ENCODE measurements around the gene CCDC39.

GRCh38 chr3:180690061-180690460 is 10.8 kb upstream of the CCDC39 start:
- TF ChIP-seq EZH2 (IDR thresholded peaks at IDR 0.05; ENCODE audit: borderline replicate concordance, low read length) = no peak
- TF ChIP-seq CTCF (IDR thresholded peaks at IDR 0.05; ENCODE audit: low read length) = peak; percentile 43; the same call in 1 of the 2 replicates
